HEK293T (cell line): ENCODE data around the gene DBN1.

Experiments
- ARNT ChIP-seq: fragments of 450-650 bp; IDR thresholded peaks from 2 replicates; pipeline ENCODE4 v1.6.1; 2017; ENCODE audit warnings: mild to moderate bottlenecking
- CTBP1 ChIP-seq: fragments of 450-650 bp; IDR thresholded peaks from 2 replicates; pipeline ENCODE4 v1.6.1; 2016; ENCODE audit warnings: borderline replicate concordance
- FOXA1 ChIP-seq: fragments of 450-650 bp; IDR thresholded peaks from 2 replicates; pipeline ENCODE4 v1.6.1; 2016; ENCODE audit warnings: mild to moderate bottlenecking
- FOXK2 ChIP-seq: fragments of 450-650 bp; IDR thresholded peaks from 2 replicates; pipeline ENCODE4 v1.6.1; 2016; ENCODE audit warnings: mild to moderate bottlenecking
- FOXM1 ChIP-seq: fragments of 450-650 bp; IDR thresholded peaks from 2 replicates; pipeline ENCODE4 v1.6.1; 2017; ENCODE audit warnings: mild to moderate bottlenecking, borderline replicate concordance
- NFRKB ChIP-seq: fragments of 450-650 bp; IDR thresholded peaks from 2 replicates; pipeline ENCODE4 v1.6.1; 2016; ENCODE audit warnings: mild to moderate bottlenecking, moderate library complexity
- SP1 ChIP-seq: fragments of 450-650 bp; IDR thresholded peaks from 2 replicates; pipeline ENCODE4 v1.6.1; 2017
- ZNF384 ChIP-seq: fragments of 450-650 bp; IDR thresholded peaks from 2 replicates; pipeline ENCODE4 v1.6.1; 2016

DNA sequence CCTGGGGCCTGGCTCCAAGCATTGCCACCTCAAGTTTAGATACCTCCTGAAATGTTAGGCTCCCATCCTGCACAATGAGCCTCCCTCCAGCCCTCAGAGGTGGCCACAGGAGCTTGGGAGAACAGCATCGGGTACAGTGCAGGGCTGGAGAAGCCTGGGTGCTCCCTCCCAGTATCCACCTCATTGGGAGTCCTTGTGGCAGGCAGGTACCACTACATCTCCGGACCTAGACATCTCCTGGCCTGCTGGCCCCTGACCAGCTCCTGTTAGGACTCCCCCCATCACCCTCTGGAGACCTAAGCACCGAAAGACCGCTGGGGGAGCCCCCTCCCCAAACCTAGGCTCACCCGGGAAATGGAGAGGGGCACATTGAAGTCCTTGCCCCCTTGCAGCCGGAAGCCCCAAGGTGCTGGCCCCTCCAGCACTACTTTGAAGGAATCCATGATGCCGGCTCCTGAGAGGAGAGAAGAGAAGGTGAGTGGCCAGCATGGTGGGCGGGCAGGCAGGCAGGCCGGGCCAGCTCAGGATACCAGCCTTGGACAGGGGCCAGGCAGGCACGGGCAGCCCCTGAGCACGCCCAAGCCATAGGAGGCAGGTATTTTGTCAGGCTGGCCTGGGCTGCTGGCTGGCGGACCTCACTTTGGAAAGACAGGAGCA is 22.8 kb upstream of the DBN1 start:
- no peak for TF ChIP-seq FOXK2
- no peak for TF ChIP-seq FOXM1
- TF ChIP-seq NFRKB: no peak
- TF ChIP-seq ZNF384: no peak
- no peak for TF ChIP-seq CTBP1
- TF ChIP-seq FOXA1: no peak
- TF ChIP-seq SP1: no peak
- no peak for TF ChIP-seq ARNT
